SK-N-SH treated with all-trans-retinoic acid at 6 μM for 48 hours (cell line): ENCODE measurements around the gene SAMHD1.

Experiments
- BACH2 ChIP-seq: fragments of 250-450 bp; sonication (Bioruptor Pico); IDR thresholded peaks from 2 replicates; pipeline ENCODE4 v1.9.0; 2021; ENCODE audit warnings: mild to moderate bottlenecking, borderline replicate concordance
- CSDC2 ChIP-seq: fragments of 250-450 bp; sonication (Bioruptor Pico); IDR thresholded peaks from 2 replicates; pipeline ENCODE4 v1.5.0; 2020; ENCODE audit warnings: mild to moderate bottlenecking, moderate library complexity
- RARB ChIP-seq: fragments of 250-450 bp; sonication (Bioruptor Pico); IDR thresholded peaks from 2 replicates; pipeline ENCODE4 v1.8.0; 2021; ENCODE audit warnings: mild to moderate bottlenecking, moderate library complexity
- TOX ChIP-seq: fragments of 250-450 bp; sonication (Bioruptor Pico); IDR thresholded peaks from 2 replicates; pipeline ENCODE4 v1.8.0; 2021; ENCODE audit warnings: mild to moderate bottlenecking, moderate library complexity, borderline replicate concordance
- ZNF565 ChIP-seq: fragments of 450-650 bp; formaldehyde crosslinking; conservative IDR thresholded peaks from 2 replicates; pipeline ENCODE4 v1.5.0; 2020; ENCODE audit warnings: low read depth, mild to moderate bottlenecking, moderate library complexity
- ZNF8 ChIP-seq: fragments of 450-650 bp; formaldehyde crosslinking; IDR thresholded peaks from 2 replicates; pipeline ENCODE4 v1.5.0; 2020; ENCODE audit warnings: mild to moderate bottlenecking, moderate library complexity
- TF ChIP-seq, protein P1 (sequence below): fragments of 250-450 bp; sonication (Bioruptor Pico); IDR thresholded peaks from 2 replicates; pipeline ENCODE4 v1.5.0; 2020; ENCODE audit warnings: mild to moderate bottlenecking, moderate library complexity

DNA sequence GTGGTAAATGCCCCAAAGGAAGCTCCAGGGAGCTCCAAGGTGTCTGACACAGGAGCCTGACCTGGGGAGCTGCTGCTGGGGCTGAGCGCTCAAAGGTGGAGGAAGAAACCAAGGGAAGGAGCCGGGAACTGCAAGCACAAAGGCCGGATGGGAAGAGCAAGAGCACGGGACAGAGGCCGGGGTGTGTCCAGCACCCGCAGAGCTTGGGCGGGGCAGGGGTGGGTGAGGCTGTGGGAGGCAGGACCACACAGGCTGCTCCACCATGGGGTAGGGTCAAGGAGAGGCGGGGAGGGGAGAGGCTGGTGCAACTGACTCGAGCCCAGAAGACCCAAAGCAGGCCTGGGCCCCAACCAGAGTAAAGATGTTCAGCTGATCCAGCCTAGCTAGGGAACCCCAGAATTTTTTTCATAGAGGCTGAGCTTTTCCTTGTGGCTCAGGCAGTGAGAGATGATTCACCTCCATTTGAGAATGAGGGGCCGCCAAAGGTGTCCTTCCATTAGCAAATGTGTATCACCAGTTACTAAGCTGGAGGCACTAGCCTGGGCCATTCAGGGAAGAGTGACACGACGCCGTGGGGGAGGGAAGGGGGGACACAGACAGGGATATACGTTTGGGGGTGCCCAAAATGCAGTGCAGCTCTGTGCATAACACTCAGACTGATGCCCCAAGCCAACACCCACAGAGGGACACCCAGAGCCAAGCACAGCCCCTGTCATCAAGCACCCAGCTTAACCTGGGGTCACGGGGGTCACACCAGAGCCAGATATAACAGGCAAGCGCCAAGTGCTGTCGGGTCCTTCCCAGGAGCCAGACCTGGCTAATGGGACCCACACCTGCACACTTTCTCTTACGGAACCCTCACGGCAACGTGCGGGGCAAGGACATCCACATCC lies 96.9 kb downstream of the SAMHD1 start:
- TF ChIP-seq, protein P1, sequence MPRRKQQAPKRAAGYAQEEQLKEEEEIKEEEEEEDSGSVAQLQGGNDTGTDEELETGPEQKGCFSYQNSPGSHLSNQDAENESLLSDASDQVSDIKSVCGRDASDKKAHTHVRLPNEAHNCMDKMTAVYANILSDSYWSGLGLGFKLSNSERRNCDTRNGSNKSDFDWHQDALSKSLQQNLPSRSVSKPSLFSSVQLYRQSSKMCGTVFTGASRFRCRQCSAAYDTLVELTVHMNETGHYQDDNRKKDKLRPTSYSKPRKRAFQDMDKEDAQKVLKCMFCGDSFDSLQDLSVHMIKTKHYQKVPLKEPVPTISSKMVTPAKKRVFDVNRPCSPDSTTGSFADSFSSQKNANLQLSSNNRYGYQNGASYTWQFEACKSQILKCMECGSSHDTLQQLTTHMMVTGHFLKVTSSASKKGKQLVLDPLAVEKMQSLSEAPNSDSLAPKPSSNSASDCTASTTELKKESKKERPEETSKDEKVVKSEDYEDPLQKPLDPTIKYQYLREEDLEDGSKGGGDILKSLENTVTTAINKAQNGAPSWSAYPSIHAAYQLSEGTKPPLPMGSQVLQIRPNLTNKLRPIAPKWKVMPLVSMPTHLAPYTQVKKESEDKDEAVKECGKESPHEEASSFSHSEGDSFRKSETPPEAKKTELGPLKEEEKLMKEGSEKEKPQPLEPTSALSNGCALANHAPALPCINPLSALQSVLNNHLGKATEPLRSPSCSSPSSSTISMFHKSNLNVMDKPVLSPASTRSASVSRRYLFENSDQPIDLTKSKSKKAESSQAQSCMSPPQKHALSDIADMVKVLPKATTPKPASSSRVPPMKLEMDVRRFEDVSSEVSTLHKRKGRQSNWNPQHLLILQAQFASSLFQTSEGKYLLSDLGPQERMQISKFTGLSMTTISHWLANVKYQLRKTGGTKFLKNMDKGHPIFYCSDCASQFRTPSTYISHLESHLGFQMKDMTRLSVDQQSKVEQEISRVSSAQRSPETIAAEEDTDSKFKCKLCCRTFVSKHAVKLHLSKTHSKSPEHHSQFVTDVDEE (CRISPR knock-in tag) = no peak
- TF ChIP-seq RARB (CRISPR knock-in tag) (no peak), ZNF565 (no peak), BACH2 (no peak), TOX (no peak), CSDC2 (CRISPR knock-in tag) (no peak), ZNF8 (CRISPR knock-in tag) (no peak)
